ENCODE measurements around the gene CCDC198. TPM values are rescaled to one million over a fixed set of nuclear protein-coding genes. Genes with fewer than 3 reads are reported as not detected.

CCDC198 gene
- total and polyA plus RNA-seq, 10 donors, result not detected

DNA sequence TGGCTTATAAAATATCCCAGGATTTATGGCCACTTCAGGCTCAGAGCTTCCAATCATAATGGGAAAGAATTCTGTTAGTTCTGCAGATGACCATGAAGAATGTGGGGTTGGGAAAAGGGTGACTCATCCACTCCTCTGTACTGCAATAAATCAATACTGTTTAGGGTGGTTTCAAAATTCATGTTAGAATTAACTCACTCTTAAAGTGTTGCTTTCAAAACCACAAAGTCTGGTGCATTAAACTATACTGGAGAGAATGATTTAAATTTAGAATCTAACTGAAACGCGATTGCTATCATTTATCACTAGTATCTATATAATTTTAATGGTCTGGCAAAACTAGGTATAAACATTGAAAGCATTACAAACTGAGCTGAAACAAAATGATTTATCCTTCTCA is 798 bp downstream of the CCDC198 start:
- WGBS, 5 donors, result 37 to 70% (median 63%) methylated on average over 2 of the region's 2 CpGs
- H3K36me3 ChIP-seq, result no peaks in the 10 kb centered on the region
- no peak overlapping the region for H3K27ac ChIP-seq
- DNase-seq, result no peak
- intact Hi-C loops (cut with DNase I; ENCODE audit: low total_unique reads), result no loop called here
- H3K4me3 ChIP-seq, result no peak overlapping the region
- TF ChIP-seq POLR2AphosphoS5 (IDR thresholded peaks at IDR 0.05), result no peak
- no peak for TF ChIP-seq POLR2A (IDR thresholded peaks at IDR 0.05)
- TF ChIP-seq, protein P1, sequence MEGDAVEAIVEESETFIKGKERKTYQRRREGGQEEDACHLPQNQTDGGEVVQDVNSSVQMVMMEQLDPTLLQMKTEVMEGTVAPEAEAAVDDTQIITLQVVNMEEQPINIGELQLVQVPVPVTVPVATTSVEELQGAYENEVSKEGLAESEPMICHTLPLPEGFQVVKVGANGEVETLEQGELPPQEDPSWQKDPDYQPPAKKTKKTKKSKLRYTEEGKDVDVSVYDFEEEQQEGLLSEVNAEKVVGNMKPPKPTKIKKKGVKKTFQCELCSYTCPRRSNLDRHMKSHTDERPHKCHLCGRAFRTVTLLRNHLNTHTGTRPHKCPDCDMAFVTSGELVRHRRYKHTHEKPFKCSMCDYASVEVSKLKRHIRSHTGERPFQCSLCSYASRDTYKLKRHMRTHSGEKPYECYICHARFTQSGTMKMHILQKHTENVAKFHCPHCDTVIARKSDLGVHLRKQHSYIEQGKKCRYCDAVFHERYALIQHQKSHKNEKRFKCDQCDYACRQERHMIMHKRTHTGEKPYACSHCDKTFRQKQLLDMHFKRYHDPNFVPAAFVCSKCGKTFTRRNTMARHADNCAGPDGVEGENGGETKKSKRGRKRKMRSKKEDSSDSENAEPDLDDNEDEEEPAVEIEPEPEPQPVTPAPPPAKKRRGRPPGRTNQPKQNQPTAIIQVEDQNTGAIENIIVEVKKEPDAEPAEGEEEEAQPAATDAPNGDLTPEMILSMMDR (IDR thresholded peaks at IDR 0.05 in 8 of 11, conservative IDR thresholded peaks at IDR 0.05 in 3 of 11), result no peak
- H3K9me3 ChIP-seq, result no peaks in the 10 kb centered on the region
- H3K4me1 ChIP-seq, result no peaks in the 10 kb centered on the region
- no peaks in the 10 kb centered on the region for H3K27me3 ChIP-seq (replicated peaks in 1 of 7)

DNA sequence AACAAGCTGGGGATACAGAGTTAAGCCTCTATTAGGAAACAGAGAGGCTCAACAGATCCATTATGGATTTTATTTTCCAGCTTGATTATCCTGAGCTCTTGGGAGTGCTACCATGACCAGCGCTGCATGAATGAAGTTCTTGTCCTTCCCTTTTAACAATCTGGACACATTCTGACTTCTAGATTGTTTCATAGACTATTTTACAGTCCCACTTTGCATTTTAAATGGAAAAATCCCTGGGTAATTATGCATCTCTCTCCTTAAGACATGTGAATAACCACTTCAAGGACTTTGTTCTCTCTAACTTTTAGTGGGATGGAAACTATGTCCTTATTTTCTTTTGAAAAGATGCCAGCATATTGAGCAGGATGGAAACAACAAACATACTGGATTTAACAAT is 2.0 kb downstream of the CCDC198 start:
- H3K27ac ChIP-seq, result no peak overlapping the region
- no peaks in the 10 kb centered on the region for H3K36me3 ChIP-seq
- no peaks in the 10 kb centered on the region for H3K9me3 ChIP-seq
- 81 to 97% (median 83%) methylated on average over 1 of the region's 1 CpG for whole genome bisulfite sequencing, 5 donors
- H3K4me1 ChIP-seq, result peaks cover 0 to 8% (median 0%) of the 10 kb centered on the region in 6 donors
- H3K4me3 ChIP-seq, result no peak overlapping the region
- TF ChIP-seq POLR2A (IDR thresholded peaks at IDR 0.05) (no peak), POLR2AphosphoS5 (IDR thresholded peaks at IDR 0.05) (no peak)
- TF ChIP-seq, protein P1 (IDR thresholded peaks at IDR 0.05 in 8 of 11, conservative IDR thresholded peaks at IDR 0.05 in 3 of 11), result no peak
- no peak for DNase-seq
- intact Hi-C loops (cut with DNase I; ENCODE audit: low total_unique reads), result no loop called here
- no peaks in the 10 kb centered on the region for H3K27me3 ChIP-seq (replicated peaks in 1 of 7)

DNA sequence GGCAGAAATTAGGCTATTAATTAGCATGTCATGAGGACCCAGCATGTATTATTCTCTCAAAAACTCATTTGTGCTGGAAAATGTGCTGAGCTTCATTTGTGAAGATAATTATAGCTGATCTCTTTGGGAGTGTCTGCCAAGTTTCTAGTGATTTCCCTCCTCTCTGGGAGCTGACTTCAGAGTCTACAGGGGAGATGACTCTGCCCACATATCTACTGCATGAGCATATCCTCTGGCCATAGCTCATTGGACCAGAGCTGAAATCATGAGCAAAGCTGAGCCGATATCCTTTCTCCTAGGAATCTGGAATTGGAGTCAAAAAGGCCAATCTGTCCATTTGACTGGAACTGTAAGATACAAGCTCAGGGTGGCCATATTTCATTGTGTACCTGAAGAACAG is 5.9 kb downstream of the CCDC198 start:
- TF ChIP-seq POLR2A (IDR thresholded peaks at IDR 0.05), result no peak
- TF ChIP-seq, protein P1 (IDR thresholded peaks at IDR 0.05 in 8 of 11, conservative IDR thresholded peaks at IDR 0.05 in 3 of 11), result no peak
- no peak for TF ChIP-seq POLR2AphosphoS5 (IDR thresholded peaks at IDR 0.05)
- peaks cover 0 to 26% (median 11%) of the 10 kb centered on the region in 6 donors for H3K4me1 ChIP-seq
- no peaks in the 10 kb centered on the region for H3K36me3 ChIP-seq
- DNase-seq, result no peak
- H3K4me3 ChIP-seq, result no peak overlapping the region
- WGBS, 5 donors, result 65 to 88% (median 77%) methylated on average over 1 of the region's 1 CpG
- H3K9me3 ChIP-seq, result no peaks in the 10 kb centered on the region
- intact Hi-C loops (cut with DNase I; ENCODE audit: low total_unique reads), result loop anchor here (5.0 kb wide), 1 partner anchor 585 kb away; no protein-coding TSS in a partner anchor
- H3K27me3 ChIP-seq (replicated peaks in 1 of 7), result no peaks in the 10 kb centered on the region
- H3K27ac ChIP-seq, result no peak overlapping the region

DNA sequence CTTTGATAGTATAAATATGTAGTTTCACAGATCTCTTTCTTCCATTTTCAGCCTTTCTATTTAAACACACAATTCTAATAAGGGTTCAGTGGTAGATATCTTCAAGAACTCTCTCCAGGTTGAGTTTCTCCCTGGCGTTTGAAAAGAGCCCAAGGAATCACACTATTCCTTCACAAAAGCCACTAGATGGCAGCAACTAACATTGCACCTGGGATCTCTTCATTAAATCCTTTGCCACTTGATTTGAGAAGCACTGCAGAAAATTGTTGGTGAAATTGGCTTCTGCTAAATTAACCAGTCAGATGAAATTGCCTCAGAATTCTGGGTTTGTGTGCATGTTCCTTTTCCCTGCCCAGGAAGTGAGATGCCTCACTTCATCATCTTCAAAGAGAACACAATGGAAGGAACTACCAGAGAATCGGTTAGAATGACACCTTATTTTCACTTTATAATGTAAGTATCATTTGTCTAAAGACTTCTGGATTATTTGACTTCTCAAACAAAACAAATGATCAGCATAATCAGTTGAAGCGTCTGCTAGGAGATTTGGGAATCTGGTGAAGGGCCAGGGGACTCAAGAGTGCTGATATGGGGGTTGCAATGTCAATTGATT is 6.8 kb downstream of the CCDC198 start:
- H3K4me1 ChIP-seq, result peaks cover 0 to 26% (median 11%) of the 10 kb centered on the region in 6 donors
- H3K36me3 ChIP-seq, result no peaks in the 10 kb centered on the region
- DNase-seq, result no peak
- TF ChIP-seq POLR2AphosphoS5 (IDR thresholded peaks at IDR 0.05) (no peak), POLR2A (IDR thresholded peaks at IDR 0.05) (no peak)
- TF ChIP-seq, protein P1 (IDR thresholded peaks at IDR 0.05 in 8 of 11, conservative IDR thresholded peaks at IDR 0.05 in 3 of 11), result peak in 8 of 11 experiments; percentile 17 to 54 (median 42)
- no peaks in the 10 kb centered on the region for H3K9me3 ChIP-seq
- intact Hi-C loops (cut with DNase I; ENCODE audit: low total_unique reads), result loop anchor here (5.0 kb wide), 1 partner anchor 585 kb away; no protein-coding TSS in a partner anchor
- H3K4me3 ChIP-seq, result no peak overlapping the region
- WGBS, 5 donors, result 36 to 42% (median 40%) methylated on average over 3 of the region's 3 CpGs
- no peak overlapping the region for H3K27ac ChIP-seq
- H3K27me3 ChIP-seq (replicated peaks in 1 of 7), result no peaks in the 10 kb centered on the region
